HG03066 (cell line): ENCODE measurements around the gene CTU1.
"Not testable (repeated sequence)": the region's sequence is repeated elsewhere in the genome, so short reads cannot be mapped to it uniquely, and the experiment has no call there.

Experiments used
- ATAC-seq: cut with Tn5 transposase; IDR thresholded peaks from one replicate; pipeline ENCODE4 v1.9.1; 2021; ENCODE audit warnings: low read depth; ENCODE audit not compliant: unreplicated experiment

The CTU1 gene

DNA sequence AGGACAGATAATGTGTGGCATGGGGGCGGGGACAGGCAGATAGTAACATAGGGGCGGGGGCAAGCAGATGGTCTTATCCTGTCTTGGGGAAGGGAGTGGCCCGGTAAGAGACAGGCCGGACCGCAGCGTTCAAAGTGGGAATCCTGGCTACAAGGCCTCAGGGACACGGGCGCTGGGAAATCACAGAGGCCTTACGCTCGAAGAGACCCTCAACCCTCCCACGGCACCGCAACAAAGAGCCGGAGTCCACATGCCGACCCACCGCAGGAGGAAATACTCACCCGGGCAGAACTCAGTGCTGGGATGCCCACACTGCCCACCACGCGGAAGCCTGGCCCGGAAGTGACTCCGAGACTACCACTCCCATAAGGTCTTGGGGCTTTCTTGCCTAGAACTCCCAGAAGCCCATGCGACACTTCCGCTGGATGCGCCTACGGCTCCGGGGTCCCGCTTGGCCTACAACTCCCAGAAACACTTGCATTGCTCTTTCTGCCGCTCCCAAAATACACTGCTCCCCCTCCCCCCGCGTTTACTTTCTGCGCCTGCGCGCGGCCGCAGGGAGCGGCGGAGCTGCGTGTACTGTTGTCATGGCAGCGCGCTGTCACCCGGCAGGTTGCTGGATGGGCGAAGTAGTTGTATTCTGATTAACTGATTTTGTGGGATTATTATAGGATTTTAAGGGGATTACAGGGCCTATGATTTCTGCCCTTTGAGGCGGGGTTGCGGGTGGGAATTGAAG lies at the start of gene CTU1:
TSS of gene CTU1 (minus strand) at position 344 of the 739 bp plus-strand sequence. CDS start 3,840 bp downstream, outside the sequence.
- peak; percentile 97 for ATAC-seq

GRCh38 chr19:51157265-51157664 lies 49.1 kb upstream of the CTU1 start:
- ATAC-seq: no peak

GRCh38 chr19:51156710-51157109 lies 48.5 kb upstream of the CTU1 start:
- ATAC-seq: no peak

GRCh38 chr19:51150627-51151026 lies 42.4 kb upstream of the CTU1 start:
- ATAC-seq: no peak

DNA sequence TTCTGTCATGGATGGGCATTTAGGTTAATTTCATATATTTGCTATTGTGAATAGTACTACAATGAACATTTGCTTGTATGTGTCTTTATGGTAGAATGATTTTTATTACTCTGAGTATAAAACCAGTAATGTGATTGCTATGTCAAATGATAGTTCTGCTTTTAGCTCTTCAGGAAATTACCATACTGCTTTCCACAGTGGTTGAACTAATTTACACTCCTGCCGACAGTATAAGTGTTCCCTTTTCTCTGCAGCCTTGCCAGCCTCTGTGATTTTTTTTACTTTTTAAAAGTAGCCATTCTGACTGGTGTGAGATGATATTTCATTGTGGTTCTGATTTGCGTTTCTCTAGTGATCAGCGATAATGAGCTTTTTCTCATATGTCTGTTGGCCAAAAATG lies 40.4 kb upstream of the CTU1 start:
- ATAC-seq: no peak

- ATAC-seq: no peak
These were observed 39.5 kb upstream of the CTU1 start for GRCh38 chr19:51147663-51148062.

GRCh38 chr19:51146751-51147150 lies 38.5 kb upstream of the CTU1 start:
- no peak for ATAC-seq

- ATAC-seq: no peak
These were observed 37.8 kb upstream of the CTU1 start for GRCh38 chr19:51145916-51146493.

DNA sequence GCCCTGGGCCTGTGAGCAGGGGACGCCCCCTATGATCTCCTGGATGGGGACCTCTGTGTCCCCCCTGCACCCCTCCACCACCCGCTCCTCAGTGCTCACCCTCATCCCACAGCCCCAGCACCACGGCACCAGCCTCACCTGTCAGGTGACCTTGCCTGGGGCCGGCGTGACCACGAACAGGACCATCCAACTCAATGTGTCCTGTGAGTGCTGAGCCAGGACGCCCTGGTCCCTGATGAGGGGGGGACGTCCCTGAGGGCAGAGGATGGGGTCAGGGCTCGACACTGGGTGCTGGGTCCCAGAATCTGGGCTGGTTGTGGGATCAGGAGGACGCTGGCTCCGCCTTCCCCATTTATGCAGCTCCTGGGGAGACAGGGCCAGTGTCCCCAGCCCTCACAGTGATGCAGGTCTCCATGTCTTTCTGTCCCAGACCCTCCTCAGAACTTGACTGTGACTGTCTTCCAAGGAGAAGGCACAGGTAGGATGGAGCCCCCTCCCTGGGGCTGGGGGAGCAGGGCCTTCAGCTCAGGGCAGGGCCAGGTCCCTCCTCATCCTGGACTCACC lies 36.4 kb upstream of the CTU1 start:
- ATAC-seq: no peak

- ATAC-seq: no peak
These were observed 35.3 kb upstream of the CTU1 start for GRCh38 chr19:51143486-51143885.

GRCh38 chr19:51142809-51143475 lies 34.7 kb upstream of the CTU1 start:
- ATAC-seq: not testable (repeated sequence)

- ATAC-seq: no peak
These were observed 33.9 kb upstream of the CTU1 start, which contains the start of gene SIGLEC7 for GRCh38 chr19:51142119-51142518. TSS of gene SIGLEC7 (plus strand) at chr19:51142301. CDS start at chr19:51142370, 69 bp downstream.

DNA sequence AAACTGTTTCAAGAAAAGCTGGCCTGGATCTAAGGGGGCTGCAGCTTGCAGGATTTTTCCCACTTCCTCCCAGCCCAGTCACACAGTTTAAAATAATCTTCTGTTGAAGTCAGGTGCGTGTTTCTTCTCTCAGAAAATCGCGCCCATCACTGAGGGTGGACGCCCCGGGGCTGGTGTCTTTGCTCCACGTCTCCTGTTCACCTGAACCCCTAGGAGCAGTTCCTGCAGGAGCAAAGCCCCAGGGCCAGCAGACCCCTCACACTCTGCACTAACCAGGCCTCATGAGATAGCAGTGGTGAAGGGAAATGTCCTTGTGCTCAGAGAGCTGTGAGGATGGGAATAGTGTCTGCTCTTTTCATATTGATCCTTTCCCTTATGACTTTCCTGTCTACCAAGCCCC lies 33.0 kb upstream of the CTU1 start:
- ATAC-seq: no peak

DNA sequence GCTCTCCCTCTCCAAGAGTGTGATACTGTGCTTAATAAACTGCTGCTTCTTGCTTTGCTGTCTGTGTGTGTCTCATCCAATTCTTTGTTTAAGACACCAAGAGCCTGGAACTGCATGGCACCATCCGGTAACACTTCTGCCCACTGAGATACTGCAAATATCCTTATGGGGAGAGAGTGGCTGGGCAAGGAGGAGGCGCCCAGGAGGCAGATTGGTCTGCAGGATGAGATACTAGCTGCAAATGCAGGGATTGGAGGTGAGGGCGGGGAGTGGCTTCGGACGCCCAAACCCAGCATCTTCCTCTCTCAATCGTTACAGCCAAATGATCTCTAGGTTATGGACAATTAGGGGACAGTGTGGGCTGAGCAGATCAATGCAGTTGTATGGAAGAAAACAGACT lies 32.2 kb upstream of the CTU1 start:
- ATAC-seq: no peak

DNA sequence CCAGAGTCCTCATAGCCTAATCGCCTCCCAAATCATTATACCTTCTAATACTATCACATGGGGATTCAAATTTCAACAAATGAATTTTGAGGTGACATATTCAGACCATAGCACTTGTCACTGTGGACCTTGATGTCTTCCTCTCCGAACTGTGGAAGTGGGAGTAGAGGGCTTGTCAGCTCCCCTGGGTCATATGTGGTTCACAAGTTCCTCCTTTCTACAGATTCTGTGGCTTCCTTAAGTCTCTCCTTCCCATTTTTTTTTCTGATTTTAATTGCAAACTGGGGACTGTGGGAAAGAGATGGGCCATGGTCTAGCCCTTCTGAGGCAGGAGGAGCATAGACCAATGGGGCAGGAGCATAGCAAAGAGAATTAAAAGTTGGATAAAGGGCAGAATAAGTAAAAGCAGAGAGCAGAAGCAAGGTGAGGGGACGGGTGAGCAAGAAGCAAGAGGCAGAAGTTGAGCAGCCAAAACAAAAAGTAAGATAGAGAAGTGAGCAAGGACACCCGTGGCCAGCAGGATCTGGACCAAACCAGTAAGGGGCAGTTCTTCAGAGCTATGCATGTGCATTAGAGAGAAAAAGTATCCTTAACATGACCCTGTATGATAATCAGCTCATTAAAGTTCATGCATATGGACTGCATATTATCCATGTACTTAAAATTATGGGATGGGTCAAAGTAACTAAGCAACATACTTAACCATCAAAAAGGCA lies 31.2 kb upstream of the CTU1 start:
- ATAC-seq: no peak

- no peak for ATAC-seq
These were observed 30.4 kb upstream of the CTU1 start for GRCh38 chr19:51138549-51138979.

DNA sequence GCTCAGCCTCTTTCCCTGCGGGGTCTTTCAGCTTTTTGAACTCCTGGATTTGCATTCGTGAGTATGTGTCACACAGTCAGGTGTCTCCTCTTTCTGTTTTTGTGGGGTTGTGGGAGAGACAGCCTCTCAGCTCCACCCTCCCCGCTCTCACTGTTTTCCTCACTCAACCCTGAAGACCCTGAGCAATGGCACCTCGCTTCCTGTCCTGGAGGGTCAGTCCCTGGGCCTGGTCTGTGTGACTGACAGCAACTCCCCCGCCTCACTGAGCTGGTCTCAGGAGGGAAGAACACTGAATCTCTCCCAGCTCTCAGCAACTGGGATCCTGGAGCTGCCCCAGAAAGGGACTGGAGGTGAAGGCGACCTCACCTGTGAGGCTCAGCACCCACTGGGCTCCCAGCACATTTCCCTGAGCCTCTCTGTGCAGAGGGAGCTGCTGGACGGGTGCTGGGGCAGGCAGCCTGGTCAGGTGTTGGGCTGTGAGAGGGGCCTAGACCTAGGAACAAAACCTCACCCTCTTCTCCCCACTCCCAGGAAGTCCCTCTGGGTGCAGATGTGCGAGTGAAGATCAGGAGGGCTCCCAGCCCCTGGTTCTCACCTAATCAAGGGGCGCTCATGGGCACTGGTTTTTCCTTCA lies 29.7 kb upstream of the CTU1 start:
- ATAC-seq: no peak

GRCh38 chr19:51136851-51137551 lies 28.8 kb upstream of the CTU1 start:
- ATAC-seq: no peak

DNA sequence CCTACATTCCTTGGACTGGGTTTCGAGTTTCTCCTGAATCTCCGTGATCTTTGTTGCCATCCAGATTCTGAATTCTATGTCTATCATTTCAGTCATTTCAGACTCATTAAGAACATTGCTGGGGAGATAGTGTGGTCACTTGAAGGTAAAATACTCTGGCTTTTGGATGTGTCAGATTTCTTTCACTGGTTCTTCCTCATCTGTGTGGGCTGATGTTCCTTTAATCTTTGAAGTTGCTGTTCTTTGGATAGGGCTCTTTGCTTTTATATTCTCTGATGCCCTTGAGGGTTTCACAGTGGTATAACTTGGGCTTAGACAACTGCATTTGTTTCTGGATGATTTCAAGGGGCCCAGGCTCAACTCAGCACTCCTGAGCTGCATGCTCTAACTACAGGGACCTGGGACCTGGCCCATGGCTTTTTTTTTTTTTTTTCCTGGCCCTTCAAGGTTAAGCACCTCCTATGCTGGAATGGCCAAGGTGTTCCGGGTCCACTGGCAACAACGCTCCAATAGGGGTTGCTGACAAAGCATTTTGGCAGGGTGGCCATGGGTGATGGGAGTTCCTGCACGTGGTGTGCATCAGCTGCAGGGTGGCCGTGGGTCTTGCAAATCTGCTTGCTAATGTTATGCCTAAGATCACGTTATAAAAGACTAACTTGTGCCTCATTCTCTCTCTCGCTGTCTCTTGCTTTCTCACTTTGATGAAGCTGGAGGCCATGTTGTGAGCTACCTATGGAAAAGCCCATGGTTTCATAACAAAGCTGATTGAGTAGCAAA lies 28.0 kb upstream of the CTU1 start:
- no peak for ATAC-seq
